Renal cortex interstitium (tissue), 11 donors: Measurements from ENCODE around the gene CMIP. TPM values are rescaled to one million over a fixed set of nuclear protein-coding genes. Genes with fewer than 3 reads are reported as not detected.

Experiments
- DNase-seq, 11 donors: peaks; one replicate each; pipeline ENCODE4 v3.0.0-alpha.2; 2013; ENCODE audit warnings: low read depth in 9 of 11, low spot score in 4 of 11; ENCODE audit errors: extremely low read depth in 1 of 11
- polyA plus RNA-seq, 3 donors: library from polyadenylated mRNA; unstranded; fragments of 120-200 nt; gene quantifications; one replicate each; pipeline ENCODE4 v1.2.1, GENCODE V29; 2013; ENCODE audit not compliant: insufficient read length in 3 of 3

The CMIP gene
- polyA plus RNA-seq, 3 donors = 41.0 to 55.1 (median 46.0) TPM

- no peak for DNase-seq
Measured at GRCh38 chr16:81535679-81536360, 91.2 kb downstream of the CMIP start.

GRCh38 chr16:81536648-81537047, 92.0 kb downstream of the CMIP start:
- DNase-seq = no peak

- no peak for DNase-seq
Measured at GRCh38 chr16:81537721-81538561, 93.3 kb downstream of the CMIP start.

GRCh38 chr16:81539009-81539758, 94.6 kb downstream of the CMIP start:
- no peak for DNase-seq

- no peak for DNase-seq
Measured at GRCh38 chr16:81539759-81540472, 95.3 kb downstream of the CMIP start.

- no peak for DNase-seq
Measured at GRCh38 chr16:81541314-81541713, 96.7 kb downstream of the CMIP start.

- no peak for DNase-seq
Measured at GRCh38 chr16:81542609-81543570, 98.3 kb downstream of the CMIP start.

GRCh38 chr16:81543571-81543970, 99.0 kb downstream of the CMIP start:
- DNase-seq = no peak

GRCh38 chr16:81544261-81544660, 99.7 kb downstream of the CMIP start:
- no peak for DNase-seq

GRCh38 chr16:81544700-81545271, 100.2 kb downstream of the CMIP start:
- no peak for DNase-seq

- no peak for DNase-seq
Measured at GRCh38 chr16:81545470-81546250, 101.1 kb downstream of the CMIP start.

- DNase-seq = peak in 5 of 11 donors; percentile 46 to 67 (median 61)
Measured at GRCh38 chr16:81546781-81547180, 102.2 kb downstream of the CMIP start.

- DNase-seq = no peak
Measured at GRCh38 chr16:81547194-81547938, 102.8 kb downstream of the CMIP start.

- no peak for DNase-seq
Measured at GRCh38 chr16:81547939-81548216, 103.3 kb downstream of the CMIP start.

- no peak for DNase-seq
Measured at GRCh38 chr16:81548551-81548875, 103.9 kb downstream of the CMIP start.

GRCh38 chr16:81548876-81549546, 104.4 kb downstream of the CMIP start:
- peak in 8 of 11 donors; percentile 40 to 78 (median 53) for DNase-seq
